ENCODE results near the gene PSME2. TPM values are rescaled to one million over a fixed set of nuclear protein-coding genes. Genes with fewer than 3 reads are reported as not detected.

PSME2 gene
- total and polyA plus RNA-seq, 2 of the 13 experiments (the other 11 are each of a cell fraction or from before 2014, with no cell fraction given) = 332 to 716 TPM

- no peak for TF ChIP-seq IKZF4 (CRISPR knock-in tag; IDR thresholded peaks at IDR 0.05; ENCODE audit: borderline replicate concordance, low read depth, not compliant biosample characterization)
- TF ChIP-seq ZSCAN31 (CRISPR knock-in tag; IDR thresholded peaks at IDR 0.05; ENCODE audit: low read depth) = no peak
- TF ChIP-seq TARDBP (CRISPR knock-in tag; IDR thresholded peaks at IDR 0.05) = no peak
- TF ChIP-seq, protein P1, sequence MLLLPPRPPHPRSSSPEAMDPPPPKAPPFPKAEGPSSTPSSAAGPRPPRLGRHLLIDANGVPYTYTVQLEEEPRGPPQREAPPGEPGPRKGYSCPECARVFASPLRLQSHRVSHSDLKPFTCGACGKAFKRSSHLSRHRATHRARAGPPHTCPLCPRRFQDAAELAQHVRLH (CRISPR knock-in tag; IDR thresholded peaks at IDR 0.05; ENCODE audit: borderline replicate concordance, low read depth) = no peak
- no peak for TF ChIP-seq REPIN1 (CRISPR knock-in tag; IDR thresholded peaks at IDR 0.05; ENCODE audit: borderline replicate concordance, low read depth)
- 0 out of 2 replicates have a peak, but pooled peaks have one; percentile 11 for TF ChIP-seq ZNF264 (CRISPR knock-in tag; IDR thresholded peaks at IDR 0.05)
- TF ChIP-seq ZNF274 (CRISPR knock-in tag; IDR thresholded peaks at IDR 0.05) = no peak; the same call in 1 of the 2 replicates
- no peak; the same call in 1 of the 2 replicates for TF ChIP-seq HBP1 (CRISPR knock-in tag; IDR thresholded peaks at IDR 0.05; ENCODE audit: low read depth)
- TF ChIP-seq ZNF773 (CRISPR knock-in tag; IDR thresholded peaks at IDR 0.05; ENCODE audit: borderline replicate concordance) = no peak
- no peak for TF ChIP-seq BRCA1 (CRISPR knock-in tag; IDR thresholded peaks at IDR 0.05)
- TF ChIP-seq, protein P2, sequence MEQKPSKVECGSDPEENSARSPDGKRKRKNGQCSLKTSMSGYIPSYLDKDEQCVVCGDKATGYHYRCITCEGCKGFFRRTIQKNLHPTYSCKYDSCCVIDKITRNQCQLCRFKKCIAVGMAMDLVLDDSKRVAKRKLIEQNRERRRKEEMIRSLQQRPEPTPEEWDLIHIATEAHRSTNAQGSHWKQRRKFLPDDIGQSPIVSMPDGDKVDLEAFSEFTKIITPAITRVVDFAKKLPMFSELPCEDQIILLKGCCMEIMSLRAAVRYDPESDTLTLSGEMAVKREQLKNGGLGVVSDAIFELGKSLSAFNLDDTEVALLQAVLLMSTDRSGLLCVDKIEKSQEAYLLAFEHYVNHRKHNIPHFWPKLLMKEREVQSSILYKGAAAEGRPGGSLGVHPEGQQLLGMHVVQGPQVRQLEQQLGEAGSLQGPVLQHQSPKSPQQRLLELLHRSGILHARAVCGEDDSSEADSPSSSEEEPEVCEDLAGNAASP (CRISPR knock-in tag; IDR thresholded peaks at IDR 0.05; ENCODE audit: borderline replicate concordance) = no peak
- TF ChIP-seq TFE3 (CRISPR knock-in tag; IDR thresholded peaks at IDR 0.05) = no peak; the same call in 1 of the 2 replicates
- TF ChIP-seq TSC22D2 (CRISPR knock-in tag; IDR thresholded peaks at IDR 0.05; ENCODE audit: borderline replicate concordance) = no peak
- no peak; the same call in 1 of the 2 replicates for TF ChIP-seq ZZZ3 (CRISPR knock-in tag; IDR thresholded peaks at IDR 0.05; ENCODE audit: borderline replicate concordance)
- TF ChIP-seq AGO2 (optimal IDR thresholded peaks at IDR 0.05; ENCODE audit: low read depth, low read length) = no peak
- TF ChIP-seq HNF1B (CRISPR knock-in tag; IDR thresholded peaks at IDR 0.05) = no peak
- no peak for TF ChIP-seq CHD4 (IDR thresholded peaks at IDR 0.05; ENCODE audit: borderline replicate concordance, low read length)
- TF ChIP-seq ZFP37 (CRISPR knock-in tag; IDR thresholded peaks at IDR 0.05; ENCODE audit: borderline replicate concordance) = no peak
- TF ChIP-seq ZNF331 (CRISPR knock-in tag; IDR thresholded peaks at IDR 0.05) = no peak
- TF ChIP-seq PAX8 (CRISPR knock-in tag; IDR thresholded peaks at IDR 0.05; ENCODE audit: borderline replicate concordance) = no peak
- TF ChIP-seq, protein P3, sequence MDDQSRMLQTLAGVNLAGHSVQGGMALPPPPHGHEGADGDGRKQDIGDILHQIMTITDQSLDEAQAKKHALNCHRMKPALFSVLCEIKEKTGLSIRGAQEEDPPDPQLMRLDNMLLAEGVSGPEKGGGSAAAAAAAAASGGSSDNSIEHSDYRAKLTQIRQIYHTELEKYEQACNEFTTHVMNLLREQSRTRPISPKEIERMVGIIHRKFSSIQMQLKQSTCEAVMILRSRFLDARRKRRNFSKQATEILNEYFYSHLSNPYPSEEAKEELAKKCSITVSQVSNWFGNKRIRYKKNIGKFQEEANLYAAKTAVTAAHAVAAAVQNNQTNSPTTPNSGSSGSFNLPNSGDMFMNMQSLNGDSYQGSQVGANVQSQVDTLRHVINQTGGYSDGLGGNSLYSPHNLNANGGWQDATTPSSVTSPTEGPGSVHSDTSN (CRISPR knock-in tag; IDR thresholded peaks at IDR 0.05; ENCODE audit: borderline replicate concordance) = no peak
- TF ChIP-seq ZNF232 (CRISPR knock-in tag; IDR thresholded peaks at IDR 0.05; ENCODE audit: borderline replicate concordance) = 0 out of 2 replicates have a peak, but pooled peaks have one; percentile 41
Observed at GRCh38 chr14:24135584-24135833, 10.9 kb downstream of the PSME2 start (continued).
